Activated naive CD8-positive, alpha-beta T cell treated with anti-CD3 and anti-CD28 coated beads, Interleukin-2, amount 50 U/mL, for 16 hours (primary cell): ENCODE measurements around the gene ACKR2.

Experiments
- DNase-seq: peaks from one replicate; pipeline ENCODE4 v3.0.0-alpha.2; 2020; ENCODE audit warnings: low read depth, low spot score

Gene ACKR2

GRCh38 chr3:42887084-42887483 lies 77.8 kb downstream of the ACKR2 start:
- no peak for DNase-seq

- DNase-seq, result no peak
Observed at GRCh38 chr3:42891042-42891441, 81.8 kb downstream of the ACKR2 start.

DNA sequence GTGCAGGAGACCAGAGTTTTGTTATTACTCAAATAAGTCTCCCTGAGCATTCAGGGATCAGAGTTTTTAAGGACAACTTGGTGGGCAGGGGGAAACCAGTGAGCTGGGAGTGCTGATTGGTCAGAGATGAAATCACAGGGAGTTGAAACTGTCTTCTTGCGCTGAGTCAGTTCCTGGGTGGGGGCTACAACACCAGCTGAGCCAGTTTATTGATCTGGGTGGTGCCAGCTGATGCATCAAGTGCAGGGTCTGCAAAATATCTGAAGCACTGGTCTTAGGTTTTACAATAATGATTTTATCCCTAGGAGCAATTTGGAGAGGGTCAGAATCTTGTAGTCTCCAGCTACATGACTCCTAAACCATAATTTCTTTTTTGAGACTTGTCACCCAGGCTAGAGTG lies 82.9 kb downstream of the ACKR2 start:
- no peak for DNase-seq

DNA sequence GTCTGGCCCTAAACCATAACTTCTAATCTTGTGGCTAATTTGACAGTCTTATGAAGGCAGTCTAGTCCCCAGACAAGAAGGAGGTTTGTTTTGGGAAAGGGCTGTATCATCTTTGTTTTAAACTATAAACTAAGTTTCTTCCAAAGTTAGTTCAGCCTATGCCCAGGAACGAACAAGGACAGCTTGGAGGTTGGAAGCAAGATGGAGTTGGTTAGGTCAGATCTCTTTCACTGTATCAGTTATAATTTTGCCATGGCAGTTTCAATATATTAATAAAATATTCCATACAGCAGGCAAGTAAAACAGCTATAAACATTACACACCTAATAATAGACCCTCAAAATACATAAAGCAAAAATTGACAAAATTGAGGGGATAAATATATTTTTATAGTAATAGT lies 83.6 kb downstream of the ACKR2 start:
- DNase-seq, result no peak

- DNase-seq, result no peak
Observed at GRCh38 chr3:42894698-42895579, 85.7 kb downstream of the ACKR2 start.

- no peak for DNase-seq
Observed at GRCh38 chr3:42895580-42895868, 86.3 kb downstream of the ACKR2 start.

DNA sequence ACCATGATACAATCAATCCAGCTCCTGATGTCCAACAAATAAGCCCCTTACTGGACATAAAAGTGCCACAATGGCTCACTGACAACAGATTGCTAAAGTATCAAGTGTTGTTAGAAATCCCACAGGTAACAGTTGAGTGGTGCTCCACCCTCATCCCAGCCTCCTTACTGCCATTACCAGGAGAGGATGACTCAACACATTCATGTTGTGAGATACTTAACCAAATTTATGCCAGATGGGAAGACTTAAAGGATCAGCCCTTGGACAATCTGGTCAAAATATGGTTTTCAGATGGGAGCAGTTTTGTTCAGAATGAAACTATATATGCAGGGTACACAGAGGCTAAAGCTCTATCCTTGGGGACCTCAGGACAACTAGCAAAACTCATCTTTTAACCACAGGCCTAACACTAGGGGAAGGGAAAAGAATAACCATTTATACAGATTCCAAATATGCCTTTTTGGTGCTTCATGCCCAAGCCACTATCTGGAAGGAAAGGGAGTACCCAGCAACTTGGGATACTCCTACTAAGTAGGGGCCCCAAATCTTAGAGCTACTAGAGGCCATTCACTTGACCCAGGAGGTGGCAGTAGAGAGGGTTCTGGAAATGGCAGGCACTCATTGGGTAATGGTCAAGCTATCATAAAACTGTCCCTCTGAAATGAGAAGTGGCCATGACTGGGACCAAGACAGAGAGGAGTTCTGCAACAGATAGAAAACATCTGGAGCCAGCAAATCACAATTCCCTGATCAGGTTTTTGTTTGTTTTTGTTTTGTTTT lies 89.8 kb downstream of the ACKR2 start:
- DNase-seq, result no peak

DNA sequence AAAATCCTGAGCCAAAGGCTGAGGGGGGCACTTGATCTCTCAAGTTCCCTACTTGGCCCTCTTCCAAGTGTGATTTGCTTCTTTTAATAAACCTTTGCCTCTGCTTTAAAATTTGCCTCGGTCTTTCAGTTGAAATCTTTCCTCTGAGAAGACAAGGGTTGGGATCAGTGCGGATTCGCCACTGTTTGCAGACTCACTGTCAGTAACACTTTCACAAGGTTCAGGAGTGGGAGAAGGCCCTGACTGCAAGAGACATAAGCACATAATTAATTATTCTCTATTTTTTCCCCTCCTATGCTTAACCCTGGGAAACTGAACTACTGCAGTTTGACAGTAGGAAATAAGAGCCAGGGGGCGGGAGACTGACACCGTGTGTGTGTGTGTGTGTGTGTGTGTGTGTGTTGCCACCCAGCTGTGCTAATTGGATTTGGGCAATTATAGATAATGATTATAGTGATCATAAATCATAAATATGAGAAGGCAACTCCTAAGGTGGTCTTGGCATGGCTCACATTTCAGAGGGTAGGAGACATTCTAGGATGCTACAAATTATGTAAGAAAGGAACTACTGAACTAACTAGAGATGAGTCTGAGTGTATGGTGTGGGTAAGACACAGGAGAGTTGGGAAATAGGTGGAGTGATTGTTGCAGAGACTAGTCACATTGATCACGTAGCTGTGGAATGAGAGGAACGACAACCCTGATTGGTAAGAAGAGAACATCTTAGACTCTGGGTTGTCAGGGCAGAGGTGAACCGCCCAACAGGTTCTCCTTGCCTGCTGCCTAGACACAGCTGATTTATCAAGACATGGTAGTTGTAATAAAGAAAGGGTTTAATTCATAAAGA lies 91.2 kb downstream of the ACKR2 start:
- DNase-seq, result no peak

DNA sequence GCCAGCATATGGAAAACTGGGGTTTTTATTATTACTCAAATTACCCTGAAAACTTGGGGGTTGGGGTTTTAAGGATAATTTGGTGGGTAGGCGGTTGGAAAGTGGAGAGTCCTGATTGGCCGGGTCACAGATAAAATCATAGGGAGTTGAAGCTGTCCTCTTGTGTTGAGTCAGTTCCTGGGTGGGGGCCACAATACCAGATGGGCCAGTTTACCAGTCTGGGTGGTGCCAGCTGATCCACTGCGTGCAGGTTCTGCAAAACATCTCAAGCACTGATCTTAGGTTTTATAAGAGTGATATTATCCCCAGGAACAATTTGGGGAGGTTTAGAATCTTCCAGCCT lies 91.8 kb downstream of the ACKR2 start:
- no peak for DNase-seq

DNA sequence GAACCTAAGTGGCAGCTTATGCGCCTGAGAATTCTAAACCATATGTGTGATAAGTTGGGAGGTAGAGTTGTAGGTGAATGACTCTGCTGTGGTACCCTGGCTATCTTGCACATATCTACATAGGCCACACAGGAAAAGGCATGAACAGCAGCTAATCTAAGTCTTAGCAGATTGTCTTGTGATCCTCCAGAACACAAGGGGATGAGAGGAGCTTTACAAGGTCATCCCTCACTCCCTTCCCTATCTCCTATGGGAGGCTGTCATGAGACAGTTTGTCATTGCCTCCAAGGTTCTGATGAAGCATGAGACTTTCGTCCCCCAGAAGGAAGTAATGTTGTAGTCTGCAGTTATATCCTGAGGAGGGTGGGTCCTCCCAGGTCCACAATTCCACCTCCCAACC lies 93.0 kb downstream of the ACKR2 start:
- DNase-seq, result no peak

DNA sequence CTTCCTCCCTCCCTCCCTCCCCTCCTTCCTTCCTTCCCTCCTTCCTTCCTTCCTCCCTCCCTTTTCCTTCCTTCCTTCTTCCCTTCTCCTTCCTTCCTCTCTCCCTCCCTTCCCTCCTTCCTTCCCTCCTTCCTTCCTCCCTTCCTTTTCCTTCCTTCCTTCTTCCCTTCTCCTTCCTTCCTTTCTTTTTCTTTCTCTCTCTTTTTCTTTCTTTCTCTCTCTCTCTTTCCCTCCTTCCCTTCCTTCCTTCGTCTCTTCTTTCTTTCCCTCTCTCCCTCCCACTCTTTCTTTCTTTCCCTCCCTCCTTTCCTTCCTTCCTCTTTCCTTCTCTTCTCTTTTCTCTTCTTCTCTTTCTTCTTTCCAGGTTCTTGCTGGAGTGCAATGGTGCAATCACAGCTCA lies 94.8 kb downstream of the ACKR2 start:
- DNase-seq, result no peak

DNA sequence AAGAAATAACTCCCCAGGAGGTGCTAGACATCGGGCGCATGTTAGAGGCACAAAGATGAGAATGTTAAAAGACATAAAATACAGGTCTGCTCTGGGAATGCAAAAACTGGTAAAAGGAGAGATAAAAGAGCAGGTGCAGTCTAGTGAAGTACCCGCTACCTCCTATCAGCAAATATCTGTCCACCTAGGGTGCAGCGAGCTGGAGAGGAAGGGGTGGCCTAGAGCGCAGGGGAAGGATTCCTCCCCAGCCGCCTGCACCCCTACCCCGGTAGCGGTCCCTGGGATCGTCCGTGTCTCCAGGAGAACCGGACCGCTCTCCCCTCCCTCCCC lies 96.5 kb downstream of the ACKR2 start:
- no peak for DNase-seq

- no peak for DNase-seq
Observed at GRCh38 chr3:42906070-42906847, 97.0 kb downstream of the ACKR2 start, which contains the start of gene ZNF662. ZNF662 (plus strand) TSS chr3:42906142; CDS start chr3:42908115, 1,973 bp downstream.

GRCh38 chr3:42906848-42907183 lies 97.6 kb downstream of the ACKR2 start:
- no peak for DNase-seq

GRCh38 chr3:42908675-42909074 lies 99.4 kb downstream of the ACKR2 start:
- no peak for DNase-seq

- no peak for DNase-seq
Observed at GRCh38 chr3:42911551-42911950, 102.3 kb downstream of the ACKR2 start.

DNA sequence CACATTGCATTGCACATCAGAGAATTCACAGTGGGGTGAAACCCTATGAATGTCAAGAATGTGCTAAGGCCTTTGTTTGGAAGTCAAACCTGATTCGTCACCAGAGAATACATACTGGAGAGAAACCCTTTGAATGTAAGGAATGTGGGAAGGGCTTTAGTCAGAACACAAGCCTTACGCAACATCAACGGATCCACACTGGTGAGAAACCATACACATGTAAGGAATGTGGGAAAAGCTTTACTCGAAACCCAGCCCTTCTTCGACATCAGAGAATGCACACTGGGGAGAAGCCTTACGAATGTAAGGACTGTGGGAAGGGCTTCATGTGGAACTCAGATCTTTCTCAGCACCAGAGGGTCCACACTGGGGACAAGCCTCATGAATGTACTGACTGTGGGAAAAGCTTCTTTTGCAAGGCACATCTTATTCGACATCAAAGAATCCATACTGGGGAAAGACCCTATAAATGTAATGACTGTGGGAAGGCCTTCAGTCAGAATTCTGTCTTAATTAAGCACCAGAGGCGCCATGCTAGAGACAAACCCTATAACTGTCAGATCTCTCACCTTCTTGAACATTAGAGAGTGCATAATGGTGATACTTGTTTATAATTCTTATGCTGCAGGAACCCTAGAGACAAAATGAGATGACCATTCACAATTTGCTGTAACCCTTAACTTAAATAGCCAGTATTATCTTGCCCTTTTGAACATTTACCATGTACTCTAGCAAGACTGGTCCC lies 105.7 kb downstream of the ACKR2 start:
- no peak for DNase-seq
